Neutrophil (primary cell): ENCODE results near the gene TAOK2.

Source experiments
- H3K27ac ChIP-seq: fragments of 200-600 bp; sonication (generic); 2 replicates; pipeline ENCODE4 v1.5.1; 2016; ENCODE audit warnings: mild to moderate bottlenecking, moderate library complexity
- H3K27me3 ChIP-seq: fragments of 200-600 bp; sonication (generic); 2 replicates; pipeline ENCODE4 v1.6.0; 2016; ENCODE audit warnings: mild to moderate bottlenecking
- H3K36me3 ChIP-seq: fragments of 200-600 bp; sonication (generic); 2 replicates; pipeline ENCODE4 v1.5.1; 2017
- H3K4me1 ChIP-seq, 2 experiments: fragments of 200-600 bp in 1 of 2; sonication (generic) in 1 of 2; 1 replicate in 1 of 2; 2 replicates in 1 of 2; pipeline versions ENCODE4 v1.5.1 to v1.6.1; 2013 to 2016; ENCODE audit warnings: low read depth in 1 of 2, low read length in 1 of 2, mild to moderate bottlenecking in 1 of 2, moderate library complexity in 1 of 2; ENCODE audit not compliant: control insufficient read depth in 1 of 2, insufficient read depth in 1 of 2
- H3K4me3 ChIP-seq, 2 experiments: fragments of 200-600 bp in 1 of 2; sonication (generic) in 1 of 2; 1 replicate in 1 of 2; 2 replicates in 1 of 2; pipeline ENCODE4 v1.5.1; 2013 to 2016; ENCODE audit warnings: low read depth in 1 of 2, low read length in 1 of 2, mild to moderate bottlenecking in 1 of 2, moderate library complexity in 1 of 2
- H3K9me3 ChIP-seq: fragments of 200-600 bp; sonication (generic); 2 replicates; pipeline ENCODE4 v1.5.1; 2016
- CTCF ChIP-seq: fragments of 200-600 bp; sonication (generic); IDR thresholded peaks from 2 replicates; pipeline ENCODE4 v1.5.1; 2016; ENCODE audit warnings: antibody characterized with exemption

The TAOK2 gene

GRCh38 chr16:29961479-29962343 lies 12.0 kb upstream of the TAOK2 start, which contains the start of gene TMEM219:
TSS of gene TMEM219 (plus strand) at chr16:29962079. CDS start at chr16:29963144, 1,065 bp downstream.
- TF ChIP-seq CTCF = peak; percentile 79
- no peaks in the 10 kb centered on the region for H3K9me3 ChIP-seq
- no peaks in the 10 kb centered on the region for H3K36me3 ChIP-seq
- peak within 1 kb of the TSS; percentile 83 for H3K27ac ChIP-seq
- H3K4me3 ChIP-seq = peak within 1 kb of the TSS; percentile 78
- peaks cover 8 to 16% of the 10 kb centered on the region in 2 experiments for H3K4me1 ChIP-seq
- no peaks in the 10 kb centered on the region for H3K27me3 ChIP-seq

- Histone ChIP-seq H3K27ac (peak overlapping the region; percentile 83), H3K9me3 (no peaks in the 10 kb centered on the region), H3K4me1 (peaks cover 8 to 16% of the 10 kb centered on the region in 2 experiments), H3K27me3 (no peaks in the 10 kb centered on the region), H3K4me3 (peak overlapping the region; percentile 78), H3K36me3 (no peaks in the 10 kb centered on the region)
- no peak for TF ChIP-seq CTCF
These were observed 11.2 kb upstream of the TAOK2 start for GRCh38 chr16:29962344-29962994.

- no peaks in the 10 kb centered on the region for H3K27me3 ChIP-seq
- peak overlapping the region; percentile 83 for H3K27ac ChIP-seq
- peaks cover 8 to 16% of the 10 kb centered on the region in 2 experiments for H3K4me1 ChIP-seq
- peaks cover 5% of the 10 kb centered on the region for H3K36me3 ChIP-seq
- peak overlapping the region; percentile 78 for H3K4me3 ChIP-seq
- H3K9me3 ChIP-seq = no peaks in the 10 kb centered on the region
- TF ChIP-seq CTCF = no peak
These were observed 10.5 kb upstream of the TAOK2 start for GRCh38 chr16:29963021-29963743.

- TF ChIP-seq CTCF = no peak
- H3K36me3 ChIP-seq = peaks cover 13% of the 10 kb centered on the region
- H3K27ac ChIP-seq = no peak overlapping the region
These were observed 5.5 kb upstream of the TAOK2 start for GRCh38 chr16:29968205-29968604.

GRCh38 chr16:29971304-29971703 lies 2.4 kb upstream of the TAOK2 start:
- peaks cover 13% of the 10 kb centered on the region for H3K36me3 ChIP-seq
- H3K27me3 ChIP-seq = no peaks in the 10 kb centered on the region
- no peaks in the 10 kb centered on the region for H3K9me3 ChIP-seq
- TF ChIP-seq CTCF = no peak
- H3K27ac ChIP-seq = no peak overlapping the region
- no peak overlapping the region for H3K4me3 ChIP-seq
- peaks cover 35 to 36% of the 10 kb centered on the region in 2 experiments for H3K4me1 ChIP-seq

More at GRCh38 chr16:29968205-29968604, 5.5 kb upstream of the TAOK2 start:
- Histone ChIP-seq H3K9me3 (no peaks in the 10 kb centered on the region), H3K4me3 (no peak overlapping the region), H3K27me3 (no peaks in the 10 kb centered on the region), H3K4me1 (peaks cover 9 to 12% of the 10 kb centered on the region in 2 experiments)
